ENCODE measurements around the gene CREBRF.

The CREBRF gene

GRCh38 chr5:173158366-173158765 lies 102.2 kb downstream of the CREBRF start:
- DNase-seq = no peak

DNA sequence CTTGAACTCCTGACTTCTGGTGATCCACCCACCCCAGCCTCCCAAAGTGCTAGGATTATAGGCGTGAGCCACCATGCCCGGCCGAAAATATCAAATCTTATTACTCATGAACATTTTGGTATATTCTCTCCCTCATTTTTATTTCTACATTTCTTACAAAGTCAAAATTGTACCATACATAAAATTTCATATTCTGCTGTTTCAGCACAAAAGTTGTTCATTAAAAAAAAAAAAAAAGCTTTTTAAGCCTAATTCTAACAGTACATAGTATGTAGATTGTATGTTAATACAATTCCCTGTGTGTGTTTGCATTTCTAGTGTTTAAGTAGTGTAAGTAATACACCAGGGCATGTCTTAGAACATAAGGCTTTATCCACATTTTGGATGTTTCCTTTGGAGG lies 103.1 kb downstream of the CREBRF start:
- DNase-seq = no peak

DNA sequence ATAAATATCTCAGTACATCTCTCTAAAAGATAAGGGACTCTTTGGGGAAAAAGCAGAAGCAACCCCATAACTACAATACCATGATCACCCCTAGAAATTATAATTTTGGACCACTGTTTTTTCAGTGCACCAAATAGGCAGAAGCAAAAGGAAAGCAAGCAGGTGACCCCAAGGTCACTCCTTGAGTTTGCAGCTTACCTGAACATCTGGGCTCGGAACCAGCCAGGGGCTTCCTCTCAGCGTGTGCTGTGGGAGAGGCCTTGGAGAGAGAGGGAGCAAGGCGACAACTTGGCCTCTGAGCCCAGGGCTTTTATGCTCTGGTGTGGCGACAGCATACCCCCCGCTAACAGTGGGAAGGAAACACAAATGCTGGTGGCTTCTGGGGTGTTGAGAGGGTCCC lies 105.0 kb downstream of the CREBRF start:
- no peak for DNase-seq

DNA sequence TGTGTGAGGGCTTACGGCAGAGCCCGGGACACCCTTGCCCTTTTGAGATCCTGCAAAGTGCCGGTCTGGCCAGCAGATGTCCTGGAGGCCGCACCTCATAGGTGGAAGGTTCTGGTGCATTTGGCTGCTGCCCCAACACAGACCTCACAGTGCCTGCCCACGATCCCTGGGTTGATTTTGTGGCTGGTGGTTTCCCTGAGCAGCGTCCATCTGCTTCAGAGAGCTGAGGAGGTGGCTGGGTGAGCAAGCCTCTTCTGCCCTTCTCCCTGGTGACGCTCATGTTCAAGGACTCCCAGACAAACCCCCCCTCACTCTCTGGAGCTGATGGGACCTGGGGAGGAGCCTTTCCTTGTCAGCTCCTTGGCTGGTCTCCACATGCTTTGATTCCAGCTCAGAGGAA lies 107.1 kb downstream of the CREBRF start:
- no peak for DNase-seq

DNA sequence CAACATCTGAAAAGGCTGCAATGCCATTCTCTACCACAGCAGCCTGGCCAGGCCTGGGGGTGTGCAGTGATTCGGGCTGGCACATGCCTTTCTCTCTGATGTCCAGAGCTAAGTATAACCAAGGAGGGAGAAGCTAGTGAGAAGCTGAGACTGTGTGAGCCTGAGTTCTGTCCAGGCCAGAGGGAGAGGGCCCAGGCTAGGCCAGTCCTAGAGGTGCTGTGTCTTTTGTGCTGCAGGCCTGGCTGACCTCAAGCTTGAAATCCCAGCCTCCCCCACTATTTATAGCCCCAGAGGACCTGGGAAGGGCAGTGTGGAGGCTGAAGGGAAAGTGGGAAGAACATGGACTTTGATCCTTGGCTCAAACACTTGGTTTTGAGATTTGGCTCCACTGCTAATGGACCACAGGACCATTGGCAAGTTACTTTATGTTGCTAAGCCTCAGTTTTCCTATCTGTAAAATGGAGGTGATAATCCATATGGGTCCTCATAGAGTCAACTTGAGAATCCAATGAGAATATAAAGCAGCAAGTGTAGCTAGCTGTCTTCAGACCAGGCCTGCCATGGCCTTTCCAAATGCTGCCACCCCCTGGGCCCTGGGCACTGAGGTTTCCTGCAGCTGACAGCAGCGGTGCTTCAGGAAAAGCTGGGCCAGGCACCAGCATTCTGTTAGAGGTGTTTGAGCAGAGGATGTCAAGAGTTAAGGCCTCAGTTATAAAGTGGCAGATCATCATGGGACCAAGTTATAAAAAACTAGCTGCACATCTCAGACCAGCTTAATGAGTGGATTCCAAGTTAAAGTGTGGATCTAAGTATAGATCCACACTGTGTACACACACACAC lies 109.2 kb downstream of the CREBRF start:
- no peak for DNase-seq

DNA sequence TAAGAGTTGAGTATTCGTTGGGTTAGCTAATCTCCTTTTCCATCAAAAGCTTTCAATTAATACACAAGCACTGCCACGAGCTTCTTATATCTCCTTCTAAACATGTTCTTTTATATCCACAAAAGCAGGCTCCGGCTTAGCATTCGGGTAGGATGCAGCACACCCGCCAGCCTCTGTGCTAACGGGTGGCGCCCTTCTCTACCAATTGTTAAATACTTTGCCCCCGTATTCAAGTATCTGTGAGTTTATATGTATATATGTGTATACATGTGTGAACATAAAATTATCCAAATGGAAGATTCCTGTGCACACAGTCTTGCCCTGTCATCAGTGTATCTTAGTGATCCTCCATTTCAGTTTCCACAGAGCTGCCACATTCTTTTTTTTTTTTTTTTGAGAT lies 116.0 kb downstream of the CREBRF start:
- DNase-seq = no peak

DNA sequence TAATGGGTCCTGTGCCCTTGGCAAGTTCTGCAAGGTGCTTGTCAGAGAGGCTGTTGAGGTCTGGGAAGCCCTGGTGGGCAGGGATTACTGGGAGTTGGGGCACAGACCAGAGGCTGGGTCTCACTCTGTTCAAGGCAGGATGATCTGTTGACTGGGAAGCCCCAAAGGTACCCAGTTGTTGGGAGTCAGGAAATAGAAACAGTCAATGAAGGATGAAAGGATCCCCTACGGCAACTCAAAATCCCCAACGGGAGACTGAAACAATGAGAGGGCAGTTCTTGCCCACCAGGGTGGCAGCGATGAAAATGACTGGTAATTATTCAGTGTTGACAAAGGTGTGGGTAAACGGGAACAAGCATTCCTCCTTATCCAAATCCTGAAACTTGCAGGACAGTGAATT lies 119.4 kb downstream of the CREBRF start:
- DNase-seq = no peak

GRCh38 chr5:173178369-173178910 lies 122.3 kb downstream of the CREBRF start:
- no peak for DNase-seq

GRCh38 chr5:173180331-173180730 lies 124.2 kb downstream of the CREBRF start:
- no peak for DNase-seq

DNA sequence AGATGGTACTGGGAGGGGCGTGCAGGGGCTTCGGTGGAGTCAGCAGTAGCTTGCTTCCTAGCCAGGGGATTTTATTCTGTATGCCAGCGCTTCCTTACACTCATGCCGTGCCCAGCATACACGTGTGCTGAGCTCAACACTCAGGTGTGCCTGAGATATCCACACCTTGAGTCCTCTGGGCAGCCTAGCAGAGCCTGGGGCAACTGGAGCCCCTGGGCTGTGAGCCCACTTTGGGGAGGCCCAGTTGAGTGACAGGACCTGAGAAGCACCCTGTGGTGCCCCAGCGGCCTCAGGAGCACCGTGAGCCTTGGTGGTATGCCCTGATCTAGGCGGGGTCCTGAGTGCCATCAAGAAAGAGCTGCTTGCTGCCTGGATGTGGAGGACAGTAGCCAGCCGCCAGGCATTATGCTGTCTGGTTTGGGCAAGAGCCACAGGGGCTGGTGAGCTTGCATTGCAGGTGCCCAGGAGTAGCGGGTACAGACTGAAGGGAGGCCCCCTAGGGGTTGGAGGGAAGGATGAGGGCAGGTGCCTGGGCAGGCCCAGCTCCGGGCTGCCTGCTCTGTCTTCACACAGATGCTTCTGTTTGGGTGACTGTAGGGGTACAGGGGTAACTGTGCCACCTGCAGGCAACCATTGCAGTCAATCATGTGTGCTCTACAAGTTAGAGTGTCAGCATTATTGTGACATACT lies 131.0 kb downstream of the CREBRF start:
- DNase-seq = no peak

DNA sequence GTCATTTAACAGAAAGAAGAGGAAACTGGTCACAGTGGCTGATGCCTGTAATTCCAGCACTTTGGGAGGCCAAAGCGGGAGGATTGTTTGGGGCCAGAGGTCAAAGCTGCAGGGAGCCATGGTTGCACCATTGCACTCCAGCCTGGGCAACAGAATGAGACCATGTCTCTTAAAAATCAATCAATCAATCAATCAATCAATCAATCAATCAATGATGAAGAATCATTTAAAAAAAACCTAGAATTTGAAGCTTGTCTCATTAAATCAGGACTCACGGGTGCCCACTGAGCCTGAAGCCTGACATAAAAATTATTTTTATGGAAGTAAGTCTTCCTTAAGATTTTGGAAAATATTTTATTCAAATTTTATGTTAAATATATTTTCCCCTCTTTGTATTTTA lies 132.1 kb downstream of the CREBRF start:
- DNase-seq = no peak
